Measurements from ENCODE around the gene LBH.

DNA sequence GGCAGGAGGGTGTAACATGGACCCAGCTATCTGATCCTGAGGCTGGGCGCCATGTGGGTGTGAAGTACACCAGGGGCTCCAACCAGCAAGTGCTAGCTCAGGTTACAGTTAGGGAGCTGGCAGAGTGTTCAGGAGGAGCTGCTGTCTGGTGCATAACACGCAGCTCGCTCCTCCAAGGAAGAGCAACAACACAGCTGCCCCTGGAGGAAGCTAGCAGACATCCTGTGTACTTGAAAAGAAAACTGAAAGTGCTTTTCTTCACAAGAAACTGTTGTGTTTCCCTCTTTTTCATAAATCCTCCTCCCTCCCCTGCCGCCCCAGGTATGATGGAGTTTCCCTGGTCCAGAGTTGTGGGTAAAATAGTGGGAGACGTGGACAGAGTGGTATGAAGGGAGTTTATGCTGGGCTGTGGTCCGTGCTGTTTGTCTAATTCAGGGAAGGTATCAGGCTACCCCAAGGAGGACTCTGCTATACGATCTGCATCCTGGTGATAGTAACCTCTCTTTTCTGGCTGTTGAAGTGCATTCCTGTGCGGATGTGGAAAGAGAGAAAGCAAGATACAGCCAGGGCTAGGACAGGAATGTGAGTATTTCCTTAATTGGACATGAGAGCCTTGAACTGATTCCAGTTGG is 6.1 kb upstream of the LBH start:
- TF ChIP-seq, protein P1, sequence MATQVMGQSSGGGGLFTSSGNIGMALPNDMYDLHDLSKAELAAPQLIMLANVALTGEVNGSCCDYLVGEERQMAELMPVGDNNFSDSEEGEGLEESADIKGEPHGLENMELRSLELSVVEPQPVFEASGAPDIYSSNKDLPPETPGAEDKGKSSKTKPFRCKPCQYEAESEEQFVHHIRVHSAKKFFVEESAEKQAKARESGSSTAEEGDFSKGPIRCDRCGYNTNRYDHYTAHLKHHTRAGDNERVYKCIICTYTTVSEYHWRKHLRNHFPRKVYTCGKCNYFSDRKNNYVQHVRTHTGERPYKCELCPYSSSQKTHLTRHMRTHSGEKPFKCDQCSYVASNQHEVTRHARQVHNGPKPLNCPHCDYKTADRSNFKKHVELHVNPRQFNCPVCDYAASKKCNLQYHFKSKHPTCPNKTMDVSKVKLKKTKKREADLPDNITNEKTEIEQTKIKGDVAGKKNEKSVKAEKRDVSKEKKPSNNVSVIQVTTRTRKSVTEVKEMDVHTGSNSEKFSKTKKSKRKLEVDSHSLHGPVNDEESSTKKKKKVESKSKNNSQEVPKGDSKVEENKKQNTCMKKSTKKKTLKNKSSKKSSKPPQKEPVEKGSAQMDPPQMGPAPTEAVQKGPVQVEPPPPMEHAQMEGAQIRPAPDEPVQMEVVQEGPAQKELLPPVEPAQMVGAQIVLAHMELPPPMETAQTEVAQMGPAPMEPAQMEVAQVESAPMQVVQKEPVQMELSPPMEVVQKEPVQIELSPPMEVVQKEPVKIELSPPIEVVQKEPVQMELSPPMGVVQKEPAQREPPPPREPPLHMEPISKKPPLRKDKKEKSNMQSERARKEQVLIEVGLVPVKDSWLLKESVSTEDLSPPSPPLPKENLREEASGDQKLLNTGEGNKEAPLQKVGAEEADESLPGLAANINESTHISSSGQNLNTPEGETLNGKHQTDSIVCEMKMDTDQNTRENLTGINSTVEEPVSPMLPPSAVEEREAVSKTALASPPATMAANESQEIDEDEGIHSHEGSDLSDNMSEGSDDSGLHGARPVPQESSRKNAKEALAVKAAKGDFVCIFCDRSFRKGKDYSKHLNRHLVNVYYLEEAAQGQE (IDR thresholded peaks at IDR 0.05; ENCODE audit: low read depth, low read length), result no peak
- TF ChIP-seq, protein P2, sequence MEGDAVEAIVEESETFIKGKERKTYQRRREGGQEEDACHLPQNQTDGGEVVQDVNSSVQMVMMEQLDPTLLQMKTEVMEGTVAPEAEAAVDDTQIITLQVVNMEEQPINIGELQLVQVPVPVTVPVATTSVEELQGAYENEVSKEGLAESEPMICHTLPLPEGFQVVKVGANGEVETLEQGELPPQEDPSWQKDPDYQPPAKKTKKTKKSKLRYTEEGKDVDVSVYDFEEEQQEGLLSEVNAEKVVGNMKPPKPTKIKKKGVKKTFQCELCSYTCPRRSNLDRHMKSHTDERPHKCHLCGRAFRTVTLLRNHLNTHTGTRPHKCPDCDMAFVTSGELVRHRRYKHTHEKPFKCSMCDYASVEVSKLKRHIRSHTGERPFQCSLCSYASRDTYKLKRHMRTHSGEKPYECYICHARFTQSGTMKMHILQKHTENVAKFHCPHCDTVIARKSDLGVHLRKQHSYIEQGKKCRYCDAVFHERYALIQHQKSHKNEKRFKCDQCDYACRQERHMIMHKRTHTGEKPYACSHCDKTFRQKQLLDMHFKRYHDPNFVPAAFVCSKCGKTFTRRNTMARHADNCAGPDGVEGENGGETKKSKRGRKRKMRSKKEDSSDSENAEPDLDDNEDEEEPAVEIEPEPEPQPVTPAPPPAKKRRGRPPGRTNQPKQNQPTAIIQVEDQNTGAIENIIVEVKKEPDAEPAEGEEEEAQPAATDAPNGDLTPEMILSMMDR (IDR thresholded peaks at IDR 0.05), result no peak
- TF ChIP-seq POLR2AphosphoS5 (IDR thresholded peaks at IDR 0.05; ENCODE audit: low read depth, low read length) (peak; percentile 47; the same call in 1 of the 2 replicates), EZH2phosphoT487 (IDR thresholded peaks at IDR 0.05; ENCODE audit: borderline replicate concordance, low read depth) (no peak), ELF1 (IDR thresholded peaks at IDR 0.05) (no peak), TAF1 (IDR thresholded peaks at IDR 0.05; ENCODE audit: borderline replicate concordance, low read depth, low read length) (0 out of 2 replicates have a peak, but pooled peaks have one; percentile 31), RXRA (IDR thresholded peaks at IDR 0.05; ENCODE audit: borderline replicate concordance, low read depth) (no peak)
- TF ChIP-seq, protein P3, sequence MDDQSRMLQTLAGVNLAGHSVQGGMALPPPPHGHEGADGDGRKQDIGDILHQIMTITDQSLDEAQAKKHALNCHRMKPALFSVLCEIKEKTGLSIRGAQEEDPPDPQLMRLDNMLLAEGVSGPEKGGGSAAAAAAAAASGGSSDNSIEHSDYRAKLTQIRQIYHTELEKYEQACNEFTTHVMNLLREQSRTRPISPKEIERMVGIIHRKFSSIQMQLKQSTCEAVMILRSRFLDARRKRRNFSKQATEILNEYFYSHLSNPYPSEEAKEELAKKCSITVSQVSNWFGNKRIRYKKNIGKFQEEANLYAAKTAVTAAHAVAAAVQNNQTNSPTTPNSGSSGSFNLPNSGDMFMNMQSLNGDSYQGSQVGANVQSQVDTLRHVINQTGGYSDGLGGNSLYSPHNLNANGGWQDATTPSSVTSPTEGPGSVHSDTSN (IDR thresholded peaks at IDR 0.05), result no peak
- TF ChIP-seq, protein P4, sequence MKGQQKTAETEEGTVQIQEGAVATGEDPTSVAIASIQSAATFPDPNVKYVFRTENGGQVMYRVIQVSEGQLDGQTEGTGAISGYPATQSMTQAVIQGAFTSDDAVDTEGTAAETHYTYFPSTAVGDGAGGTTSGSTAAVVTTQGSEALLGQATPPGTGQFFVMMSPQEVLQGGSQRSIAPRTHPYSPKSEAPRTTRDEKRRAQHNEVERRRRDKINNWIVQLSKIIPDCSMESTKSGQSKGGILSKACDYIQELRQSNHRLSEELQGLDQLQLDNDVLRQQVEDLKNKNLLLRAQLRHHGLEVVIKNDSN (IDR thresholded peaks at IDR 0.05; ENCODE audit: borderline replicate concordance, low read depth), result no peak

All from SK-N-SH (cell line).